HEK293 (cell line): Measurements from ENCODE around the gene FOXF1.

Experiments
- CTCF ChIA-PET: fragments of 350-600 bp; formaldehyde crosslinking; extraction: SDS; loops from one replicate; lab custom pipeline; 2021; ENCODE audit warnings: antibody characterized with exemption; lab: Yijun Ruan, JAX
- POLR2A ChIA-PET: fragments of 300-600 bp; formaldehyde crosslinking; extraction: SDS; loops from one replicate; lab custom pipeline; 2020; ENCODE audit warnings: antibody characterized with exemption, inconsistent platforms; lab: Yijun Ruan, JAX
- H3K27ac ChIP-seq: fragments of 200-500 bp; sonication (Bioruptor generic); 2 replicates; pipeline ENCODE4 v1.5.1; 2014; ENCODE audit warnings: low read depth, low read length, control low read depth, inconsistent platforms; ENCODE audit errors: extremely low read depth
- H3K36me3 ChIP-seq, 2 experiments: fragments of 200-500 bp in 1 of 2; sonication (Bioruptor generic) in 1 of 2; 1 replicate in 1 of 2; 2 replicates in 1 of 2; pipeline ENCODE4 v1.5.1; 2014 to 2017; ENCODE audit warnings: inconsistent platforms in 2 of 2, low read length in 2 of 2; ENCODE audit not compliant: control insufficient read depth in 2 of 2, insufficient read depth in 1 of 2
- H3K4me1 ChIP-seq: fragments of 200-500 bp; sonication (Bioruptor generic); 2 replicates; pipeline ENCODE4 v1.5.1; 2014; ENCODE audit warnings: mild to moderate bottlenecking, low read length, inconsistent platforms; ENCODE audit not compliant: control insufficient read depth, insufficient read depth
- H3K4me3 ChIP-seq: 2 replicates; pipeline ENCODE4 v1.5.1; 2011; ENCODE audit warnings: low read depth, mild to moderate bottlenecking, control low read depth, low read length, moderate library complexity
- H3K9me3 ChIP-seq: fragments of 200-500 bp; sonication (Bioruptor generic); 2 replicates; pipeline ENCODE4 v1.5.1; 2014; ENCODE audit warnings: low read depth, low read length, inconsistent platforms; ENCODE audit not compliant: control insufficient read depth, insufficient read depth
- EGR2 ChIP-seq: fragments of 450-650 bp; formaldehyde crosslinking; IDR thresholded peaks from 2 replicates; pipeline ENCODE4 v1.5.1; 2016; ENCODE audit warnings: low read depth, missing biosample characterization, missing genetic modification characterization
- KLF8 ChIP-seq: fragments of 450-650 bp; formaldehyde crosslinking; IDR thresholded peaks from 2 replicates; pipeline ENCODE4 v1.5.1; 2016; ENCODE audit warnings: missing biosample characterization, missing genetic modification characterization
- MYNN ChIP-seq: fragments of 450-650 bp; formaldehyde crosslinking; IDR thresholded peaks from 2 replicates; pipeline ENCODE4 v1.5.1; 2016; ENCODE audit warnings: missing biosample characterization, missing genetic modification characterization, borderline replicate concordance
- REST ChIP-seq: fragments of 450-650 bp; formaldehyde crosslinking; IDR thresholded peaks from 2 replicates; pipeline ENCODE4 v1.5.1; 2016; ENCODE audit warnings: missing biosample characterization, missing genetic modification characterization
- TCF7L2 ChIP-seq: IDR thresholded peaks from 2 replicates; pipeline ENCODE4 v1.6.1; 2011; ENCODE audit warnings: low read depth, mild to moderate bottlenecking, inconsistent platforms, low read length, moderate library complexity, borderline replicate concordance
- ZEB2 ChIP-seq: fragments of 450-650 bp; formaldehyde crosslinking; IDR thresholded peaks from 2 replicates; pipeline ENCODE4 v1.5.1; 2016; ENCODE audit warnings: missing biosample characterization, missing genetic modification characterization
- ZNF132 ChIP-seq: fragments of 450-650 bp; formaldehyde crosslinking; IDR thresholded peaks from 2 replicates; pipeline ENCODE4 v1.5.1; 2017; ENCODE audit warnings: missing biosample characterization, missing genetic modification characterization, borderline replicate concordance
- ZNF133 ChIP-seq: fragments of 450-650 bp; formaldehyde crosslinking; IDR thresholded peaks from 2 replicates; pipeline ENCODE4 v1.5.1; 2016; ENCODE audit warnings: missing biosample characterization, missing genetic modification characterization
- ZNF335 ChIP-seq: fragments of 450-650 bp; formaldehyde crosslinking; conservative IDR thresholded peaks from 2 replicates; pipeline ENCODE4 v1.5.1; 2016; ENCODE audit warnings: missing biosample characterization, missing genetic modification characterization
- ZNF514 ChIP-seq: fragments of 450-650 bp; formaldehyde crosslinking; IDR thresholded peaks from 2 replicates; pipeline ENCODE4 v1.5.1; 2016; ENCODE audit warnings: missing biosample characterization, missing genetic modification characterization
- ZNF544 ChIP-seq: fragments of 450-650 bp; formaldehyde crosslinking; IDR thresholded peaks from 2 replicates; pipeline ENCODE4 v1.5.0; 2017; ENCODE audit warnings: missing biosample characterization, missing genetic modification characterization
- ZNF624 ChIP-seq: fragments of 450-650 bp; formaldehyde crosslinking; IDR thresholded peaks from 2 replicates; pipeline ENCODE4 v1.5.1; 2017; ENCODE audit warnings: missing biosample characterization, missing genetic modification characterization
- ZNF664 ChIP-seq: fragments of 450-650 bp; formaldehyde crosslinking; IDR thresholded peaks from 2 replicates; pipeline ENCODE4 v1.5.1; 2016; ENCODE audit warnings: missing biosample characterization, missing genetic modification characterization

Gene FOXF1

GRCh38 chr16:86478779-86479178 is 31.5 kb upstream of the FOXF1 start:
- POLR2A ChIA-PET: no interaction called here
- no peak overlapping the region for H3K4me3 ChIP-seq
- no peak overlapping the region for H3K27ac ChIP-seq
- CTCF ChIA-PET: interaction anchor here (0.5 kb wide), 1 partner anchor 239 kb away, joined by 3 read pairs; no protein-coding TSS in a partner anchor
- no peaks in the 10 kb centered on the region for H3K9me3 ChIP-seq
- H3K4me1 ChIP-seq: no peaks in the 10 kb centered on the region
- H3K36me3 ChIP-seq: no peaks in the 10 kb centered on the region
- TF ChIP-seq ZNF133 (tag by site-specific recombination): no peak
- TF ChIP-seq ZEB2: no peak
- TF ChIP-seq ZNF664 (tag by site-specific recombination): no peak
- no peak for TF ChIP-seq KLF8 (tag by site-specific recombination)
- TF ChIP-seq ZNF335 (tag by site-specific recombination): no peak
- TF ChIP-seq EGR2 (tag by site-specific recombination): no peak

- Histone ChIP-seq H3K9me3 (no peaks in the 10 kb centered on the region), H3K27ac (no peak overlapping the region), H3K4me1 (no peaks in the 10 kb centered on the region), H3K4me3 (no peak overlapping the region), H3K36me3 (no peaks in the 10 kb centered on the region)
- POLR2A ChIA-PET: no interaction called here
- TF ChIP-seq ZNF624 (tag by site-specific recombination): no peak
- TF ChIP-seq TCF7L2: peak; percentile 85
- CTCF ChIA-PET: interaction anchor here (0.5 kb wide), 1 partner anchor 240 kb away, joined by 3 read pairs; no protein-coding TSS in a partner anchor
These were observed 30.9 kb upstream of the FOXF1 start for GRCh38 chr16:86479419-86479818.

- POLR2A ChIA-PET: no interaction called here
These were observed 29.9 kb upstream of the FOXF1 start for GRCh38 chr16:86480444-86480843.

GRCh38 chr16:86481607-86482006 is 28.7 kb upstream of the FOXF1 start:
- H3K9me3 ChIP-seq: no peaks in the 10 kb centered on the region
- H3K27ac ChIP-seq: no peak overlapping the region
- ChIA-PET CTCF (interaction anchor here (0.7 kb wide), 1 partner anchor 35 kb away, joined by 3 read pairs; no protein-coding TSS in a partner anchor), POLR2A (no interaction called here)
- no peaks in the 10 kb centered on the region for H3K4me1 ChIP-seq
- no peak overlapping the region for H3K4me3 ChIP-seq
- TF ChIP-seq ZNF132: no peak
- TF ChIP-seq ZNF514: no peak
- no peaks in the 10 kb centered on the region for H3K36me3 ChIP-seq

More at GRCh38 chr16:86480444-86480843, 29.9 kb upstream of the FOXF1 start:
- Histone ChIP-seq H3K4me3 (no peak overlapping the region), H3K36me3 (no peaks in the 10 kb centered on the region), H3K9me3 (no peaks in the 10 kb centered on the region), H3K4me1 (no peaks in the 10 kb centered on the region), H3K27ac (no peak overlapping the region)
- TF ChIP-seq ZNF544: no peak
- TF ChIP-seq REST (tag by site-specific recombination): 0 out of 2 replicates have a peak, but pooled peaks have one; percentile 11
- TF ChIP-seq MYNN (tag by site-specific recombination): no peak
- CTCF ChIA-PET: interaction anchor here (0.6 kb wide), 1 partner anchor 37 kb away, joined by 3 read pairs; no protein-coding TSS in a partner anchor
